Smooth muscle cell of the brain vasculature (primary cell): ENCODE measurements around the gene COL6A1.
A peak's percentile ranks its signal among the peaks of the same experiment; 100 is the strongest.

Source experiments
- DNase-seq: peaks from one replicate; pipeline ENCODE4 v3.0.0-alpha.2; 2012; ENCODE audit warnings: low read depth, low spot score

Gene COL6A1, protein sequence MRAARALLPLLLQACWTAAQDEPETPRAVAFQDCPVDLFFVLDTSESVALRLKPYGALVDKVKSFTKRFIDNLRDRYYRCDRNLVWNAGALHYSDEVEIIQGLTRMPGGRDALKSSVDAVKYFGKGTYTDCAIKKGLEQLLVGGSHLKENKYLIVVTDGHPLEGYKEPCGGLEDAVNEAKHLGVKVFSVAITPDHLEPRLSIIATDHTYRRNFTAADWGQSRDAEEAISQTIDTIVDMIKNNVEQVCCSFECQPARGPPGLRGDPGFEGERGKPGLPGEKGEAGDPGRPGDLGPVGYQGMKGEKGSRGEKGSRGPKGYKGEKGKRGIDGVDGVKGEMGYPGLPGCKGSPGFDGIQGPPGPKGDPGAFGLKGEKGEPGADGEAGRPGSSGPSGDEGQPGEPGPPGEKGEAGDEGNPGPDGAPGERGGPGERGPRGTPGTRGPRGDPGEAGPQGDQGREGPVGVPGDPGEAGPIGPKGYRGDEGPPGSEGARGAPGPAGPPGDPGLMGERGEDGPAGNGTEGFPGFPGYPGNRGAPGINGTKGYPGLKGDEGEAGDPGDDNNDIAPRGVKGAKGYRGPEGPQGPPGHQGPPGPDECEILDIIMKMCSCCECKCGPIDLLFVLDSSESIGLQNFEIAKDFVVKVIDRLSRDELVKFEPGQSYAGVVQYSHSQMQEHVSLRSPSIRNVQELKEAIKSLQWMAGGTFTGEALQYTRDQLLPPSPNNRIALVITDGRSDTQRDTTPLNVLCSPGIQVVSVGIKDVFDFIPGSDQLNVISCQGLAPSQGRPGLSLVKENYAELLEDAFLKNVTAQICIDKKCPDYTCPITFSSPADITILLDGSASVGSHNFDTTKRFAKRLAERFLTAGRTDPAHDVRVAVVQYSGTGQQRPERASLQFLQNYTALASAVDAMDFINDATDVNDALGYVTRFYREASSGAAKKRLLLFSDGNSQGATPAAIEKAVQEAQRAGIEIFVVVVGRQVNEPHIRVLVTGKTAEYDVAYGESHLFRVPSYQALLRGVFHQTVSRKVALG

DNA sequence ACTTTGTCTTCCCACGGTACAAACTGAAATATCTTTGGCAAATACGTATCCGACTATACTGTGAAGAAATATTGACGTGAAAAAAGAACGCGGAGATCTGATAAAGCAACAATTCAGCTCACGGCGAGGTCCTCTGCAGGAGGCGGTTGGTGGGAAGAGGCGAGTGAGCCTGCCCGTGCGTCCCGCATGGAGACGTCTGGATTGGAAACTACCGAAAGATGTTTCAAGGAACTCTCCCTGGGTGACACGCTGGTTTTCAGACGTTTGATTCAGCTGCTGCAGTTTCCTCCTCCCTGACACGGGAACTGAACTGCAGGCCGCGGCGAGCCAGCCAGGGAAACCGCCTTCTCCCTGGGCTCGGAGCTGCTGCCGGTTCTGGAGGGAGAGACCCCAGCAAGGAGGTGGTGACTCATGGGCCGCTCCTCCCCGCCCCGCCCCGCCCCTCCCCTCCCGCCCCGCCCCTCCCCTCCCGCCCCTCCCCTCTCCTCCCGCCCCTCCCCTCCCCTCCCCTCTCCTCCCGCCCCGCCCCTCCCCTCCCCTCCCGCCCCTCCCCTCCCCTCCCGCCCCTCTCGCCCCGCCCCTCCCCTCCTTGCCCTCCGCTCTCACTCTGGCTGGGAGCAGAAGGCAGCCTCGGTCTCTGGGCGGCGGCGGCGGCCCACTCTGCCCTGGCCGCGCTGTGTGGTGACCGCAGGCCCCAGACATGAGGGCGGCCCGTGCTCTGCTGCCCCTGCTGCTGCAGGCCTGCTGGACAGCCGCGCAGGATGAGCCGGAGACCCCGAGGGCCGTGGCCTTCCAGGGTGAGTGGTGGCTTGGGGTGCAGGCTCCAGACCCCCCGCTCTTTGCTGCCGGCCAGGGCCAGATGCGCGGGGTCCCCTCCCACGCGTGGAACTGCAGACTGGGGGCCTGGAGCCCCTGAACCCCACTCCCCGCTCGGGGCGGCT lies at the start of gene COL6A1:
Gene COL6A1 (plus strand): TSS at position 620 of the 941 bp plus-strand sequence. CDS start 81 bp downstream, at position 701.
- peak; percentile 79 for DNase-seq

DNA sequence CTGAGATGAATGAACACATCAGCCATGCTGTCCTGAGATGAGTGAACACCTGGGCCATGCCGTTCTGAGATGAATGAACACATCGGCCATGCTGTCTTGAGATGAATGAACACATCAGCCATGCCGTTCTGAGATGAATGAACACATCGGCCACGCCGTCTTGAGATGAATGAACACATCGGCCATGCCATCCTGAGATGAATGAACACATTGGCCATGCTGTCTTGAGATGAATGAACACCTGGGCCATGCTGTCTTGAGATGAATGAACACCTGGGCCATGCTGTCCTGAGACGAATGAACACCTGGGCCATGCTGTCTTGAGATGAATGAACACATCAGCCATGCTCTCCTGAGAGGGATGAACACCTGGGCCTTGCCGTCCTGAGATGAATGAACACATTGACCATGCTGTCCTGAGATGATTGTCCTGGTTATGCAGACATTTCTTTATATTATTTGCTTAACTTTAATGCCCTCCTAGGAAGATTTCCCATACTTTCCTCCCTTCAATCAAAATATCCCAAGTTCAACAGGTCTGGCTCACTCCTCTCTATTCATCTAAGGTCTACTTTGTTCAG lies 48.6 kb upstream of the COL6A1 start:
- no peak for DNase-seq

DNA sequence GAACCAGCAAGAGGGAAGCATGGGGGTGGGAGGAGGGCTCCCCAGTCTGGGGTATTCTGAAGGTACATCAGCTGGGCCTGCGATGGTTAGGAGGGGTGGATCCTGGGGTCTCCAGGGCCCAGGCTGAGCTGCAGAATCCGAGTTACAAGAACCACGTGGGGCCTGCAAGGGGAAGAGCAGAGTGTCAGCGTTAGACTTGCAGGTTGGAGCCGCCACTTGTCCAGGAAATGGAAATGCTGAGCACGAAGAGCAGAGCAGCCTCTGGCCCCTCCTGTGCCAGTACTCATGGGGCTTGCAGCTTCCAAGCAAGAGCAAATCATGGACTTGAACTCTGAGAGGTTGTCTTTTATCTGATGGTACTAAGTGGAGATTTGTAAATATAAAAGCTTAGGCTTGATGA lies 47.5 kb upstream of the COL6A1 start:
- DNase-seq, result no peak

DNA sequence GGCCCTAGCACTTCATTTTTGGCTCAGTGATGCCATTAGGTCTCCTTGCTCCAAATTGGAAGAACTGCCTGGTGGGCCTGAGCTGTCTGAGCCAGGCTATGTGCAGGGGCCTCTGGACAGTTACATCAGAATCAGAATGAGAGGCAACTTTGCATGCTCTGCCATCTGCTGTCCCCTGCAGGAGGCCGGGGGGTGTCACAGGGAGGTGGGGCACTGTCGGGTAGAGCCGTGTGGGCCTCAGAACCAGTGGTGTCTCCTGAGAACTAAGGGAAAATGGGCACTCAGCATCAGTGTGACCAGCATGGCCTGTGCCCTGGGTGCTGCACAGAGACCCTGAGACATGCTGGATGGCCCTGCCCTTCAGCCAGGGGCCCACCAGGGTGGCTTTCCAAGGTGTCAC lies 47.0 kb upstream of the COL6A1 start:
- DNase-seq, result no peak

DNA sequence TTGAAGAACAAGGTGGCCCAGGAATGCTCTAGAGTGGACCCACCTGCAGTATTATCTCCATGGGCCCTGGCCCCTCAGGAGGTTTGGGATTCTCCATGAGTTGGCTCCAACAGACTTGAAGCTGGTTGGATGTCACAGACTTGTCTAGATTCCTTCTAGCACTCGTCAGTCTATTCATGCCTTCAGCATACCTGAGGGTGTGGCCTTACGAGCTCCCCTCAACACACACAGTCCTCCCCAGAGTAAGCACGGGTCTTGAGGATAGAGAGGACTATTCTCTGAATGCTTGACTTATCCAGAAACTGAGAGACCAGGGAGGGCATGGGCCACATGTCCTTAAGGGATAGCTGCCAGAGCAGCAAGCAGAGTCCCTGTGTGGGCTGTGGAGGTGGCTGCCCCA lies 45.9 kb upstream of the COL6A1 start:
- DNase-seq, result no peak

DNA sequence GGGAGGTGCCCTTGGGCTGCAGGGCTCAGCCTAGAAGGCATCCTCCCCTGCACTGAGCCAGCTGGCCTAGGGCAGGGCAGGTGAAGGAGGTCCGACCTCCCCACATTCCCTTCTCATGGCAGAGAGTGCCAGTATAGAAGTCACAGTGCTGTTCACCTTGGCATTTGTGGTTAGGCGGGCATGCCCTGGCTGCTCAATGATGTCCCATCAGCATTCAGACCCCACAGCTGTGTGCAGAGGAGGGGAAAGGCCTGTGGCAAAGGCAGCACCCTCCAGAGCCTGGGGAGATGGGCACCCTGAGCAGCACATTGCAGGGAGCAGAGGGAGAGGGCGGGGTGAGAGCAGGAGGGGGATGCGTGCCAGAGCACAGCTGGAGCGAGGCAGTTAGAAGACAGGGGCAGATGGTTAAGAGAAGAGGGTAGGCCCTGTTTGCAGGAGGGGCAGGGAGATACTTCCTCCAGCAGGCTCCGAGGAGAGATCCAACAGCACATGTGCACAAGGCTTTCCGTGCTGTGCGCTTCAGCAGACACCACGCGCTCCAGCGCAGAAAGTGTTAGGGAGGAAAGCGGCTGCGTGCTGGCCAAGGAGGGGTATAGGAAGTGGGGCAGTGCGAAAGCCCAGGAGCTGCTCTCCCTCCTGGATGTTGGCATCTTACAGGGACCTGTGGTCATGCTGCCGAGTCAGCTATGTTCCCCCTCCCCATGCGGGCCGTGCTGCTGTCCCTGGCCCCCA lies 43.7 kb upstream of the COL6A1 start:
- DNase-seq, result no peak

DNA sequence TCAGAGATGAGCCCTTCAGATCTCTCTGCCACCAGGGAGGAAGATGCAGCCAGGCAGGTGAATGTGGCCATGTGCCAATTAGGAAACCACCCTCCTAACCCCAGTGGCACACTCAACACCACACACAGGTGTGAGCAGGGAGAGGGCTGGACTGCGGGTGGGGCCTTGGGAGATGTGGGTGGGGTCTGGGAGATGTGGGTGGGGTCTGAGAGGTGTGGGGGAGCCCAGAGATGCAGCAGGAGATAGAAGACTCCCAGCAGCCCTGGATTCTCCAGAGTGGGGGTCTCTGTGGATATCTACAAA lies 43.2 kb upstream of the COL6A1 start:
- no peak for DNase-seq

- DNase-seq, result no peak
Measured at GRCh38 chr21:45938811-45939520, 42.6 kb upstream of the COL6A1 start.

GRCh38 chr21:45939521-45940045 lies 42.0 kb upstream of the COL6A1 start:
- no peak for DNase-seq

- DNase-seq, result no peak
Measured at GRCh38 chr21:45940091-45940490, 41.5 kb upstream of the COL6A1 start.

DNA sequence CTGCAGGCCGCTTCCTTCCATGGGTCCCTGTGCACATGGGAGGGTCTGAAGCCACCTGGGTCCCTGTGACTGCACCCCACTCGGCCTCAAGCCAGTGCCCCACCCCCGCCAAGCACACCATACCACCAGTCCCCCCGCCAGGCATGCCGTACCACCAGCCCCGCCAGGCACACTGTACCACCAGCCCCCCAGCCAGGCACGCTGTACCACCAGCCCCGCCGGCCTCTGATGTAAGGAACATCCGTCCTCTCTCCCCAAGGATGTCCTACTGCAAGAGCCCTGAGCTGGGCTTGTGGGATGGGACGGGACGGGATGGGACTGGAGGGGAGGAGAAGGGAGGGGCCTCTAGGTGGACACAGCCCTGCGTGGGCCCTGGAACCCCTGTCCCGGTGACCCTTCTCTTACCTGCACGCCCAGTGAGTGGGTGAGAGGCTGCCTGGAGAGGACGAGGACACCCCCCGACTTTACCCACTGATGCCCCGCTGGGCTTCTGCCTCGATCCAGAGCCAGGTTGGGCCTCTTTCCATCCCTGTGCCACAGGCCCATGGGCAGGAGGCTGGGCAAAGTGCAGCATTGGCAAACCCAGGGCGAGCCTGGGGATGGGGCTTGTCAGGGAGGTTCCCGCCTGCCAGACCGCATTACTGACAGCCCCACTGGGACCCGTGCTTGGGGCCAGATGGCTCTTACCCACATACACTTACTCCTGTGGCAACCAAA lies 40.8 kb upstream of the COL6A1 start:
- DNase-seq, result no peak

- DNase-seq, result no peak
Measured at GRCh38 chr21:45941338-45941710, 40.2 kb upstream of the COL6A1 start.

DNA sequence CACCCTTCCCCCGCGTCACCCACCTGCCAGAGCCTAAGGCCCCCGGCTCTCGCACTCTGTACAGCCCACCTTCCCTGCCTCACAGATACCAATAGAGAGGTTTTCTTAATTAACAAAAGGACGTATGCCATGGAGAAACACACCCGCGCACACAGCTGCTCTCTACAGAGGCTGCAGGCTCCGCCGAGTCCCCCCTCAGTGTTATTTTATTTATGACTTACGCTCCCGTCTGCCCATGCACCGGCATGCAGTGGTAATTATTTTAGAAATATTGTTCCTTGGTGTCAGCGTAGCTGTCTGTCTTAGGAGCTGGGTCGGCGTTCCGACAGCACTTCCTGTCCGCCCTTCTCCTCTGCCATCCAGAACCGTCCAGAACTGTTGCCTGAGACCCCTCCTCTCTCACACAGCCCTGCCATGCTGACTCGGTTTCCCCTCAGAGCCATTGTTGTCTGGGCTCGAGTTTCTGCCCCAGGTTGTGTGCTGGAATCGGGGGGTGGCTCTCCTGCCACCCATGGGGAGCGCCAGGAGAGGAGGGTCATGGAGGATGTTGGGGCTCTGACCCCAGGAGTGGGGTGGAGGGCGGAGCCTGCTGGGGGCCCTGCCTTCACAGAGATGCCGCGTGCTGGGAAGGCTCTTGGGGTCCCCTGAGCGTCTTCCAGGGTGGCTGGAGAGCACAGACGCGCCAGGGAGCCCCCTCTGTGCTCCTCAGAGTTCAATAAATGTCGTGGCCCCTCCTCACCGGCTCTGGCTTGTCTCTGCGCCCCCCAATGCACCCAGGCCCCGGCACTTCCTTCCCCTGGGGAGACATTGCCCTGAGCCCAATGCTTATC lies 39.6 kb upstream of the COL6A1 start:
- no peak for DNase-seq

DNA sequence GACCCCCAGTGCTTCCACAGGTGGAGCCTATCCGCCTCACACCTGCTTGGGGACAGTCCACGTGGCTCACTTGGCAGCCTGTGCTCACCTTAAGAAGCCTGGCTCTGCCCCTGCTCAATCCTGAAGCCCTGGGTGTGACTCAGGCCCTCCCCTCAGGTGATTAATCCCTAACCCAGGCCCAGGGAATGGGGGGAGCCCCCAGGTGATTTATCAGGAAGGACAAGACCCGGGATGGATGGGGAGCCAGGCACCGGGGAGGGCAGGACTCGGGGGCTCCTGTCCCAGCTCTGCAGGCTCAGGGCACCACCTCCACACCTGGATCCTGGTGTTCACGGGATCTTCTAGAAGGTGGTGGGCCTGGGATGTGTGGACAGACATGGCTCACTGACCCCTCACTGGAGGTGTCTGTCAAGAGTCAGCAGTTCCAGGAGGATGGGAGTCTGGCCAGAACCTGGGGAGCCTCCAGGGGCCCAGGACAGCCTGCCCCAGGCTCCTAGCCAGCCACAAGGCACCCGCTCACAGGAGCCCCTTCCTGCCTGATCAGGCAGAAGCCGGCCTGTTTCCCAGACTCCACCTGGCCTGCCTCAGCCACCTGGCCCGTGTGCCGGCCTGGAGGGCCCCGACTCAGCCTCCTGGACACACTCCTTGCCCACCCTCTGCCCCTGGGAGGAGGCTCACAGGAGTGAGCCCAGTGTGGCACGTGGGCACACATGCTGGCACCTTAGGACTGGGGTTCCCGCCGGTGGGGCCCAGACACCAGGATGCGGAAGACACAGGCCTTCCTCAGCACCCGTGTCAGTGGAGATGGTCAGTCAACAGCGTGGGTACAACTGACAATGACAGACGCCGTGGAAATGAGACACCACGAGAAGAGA lies 38.6 kb upstream of the COL6A1 start:
- DNase-seq, result no peak

DNA sequence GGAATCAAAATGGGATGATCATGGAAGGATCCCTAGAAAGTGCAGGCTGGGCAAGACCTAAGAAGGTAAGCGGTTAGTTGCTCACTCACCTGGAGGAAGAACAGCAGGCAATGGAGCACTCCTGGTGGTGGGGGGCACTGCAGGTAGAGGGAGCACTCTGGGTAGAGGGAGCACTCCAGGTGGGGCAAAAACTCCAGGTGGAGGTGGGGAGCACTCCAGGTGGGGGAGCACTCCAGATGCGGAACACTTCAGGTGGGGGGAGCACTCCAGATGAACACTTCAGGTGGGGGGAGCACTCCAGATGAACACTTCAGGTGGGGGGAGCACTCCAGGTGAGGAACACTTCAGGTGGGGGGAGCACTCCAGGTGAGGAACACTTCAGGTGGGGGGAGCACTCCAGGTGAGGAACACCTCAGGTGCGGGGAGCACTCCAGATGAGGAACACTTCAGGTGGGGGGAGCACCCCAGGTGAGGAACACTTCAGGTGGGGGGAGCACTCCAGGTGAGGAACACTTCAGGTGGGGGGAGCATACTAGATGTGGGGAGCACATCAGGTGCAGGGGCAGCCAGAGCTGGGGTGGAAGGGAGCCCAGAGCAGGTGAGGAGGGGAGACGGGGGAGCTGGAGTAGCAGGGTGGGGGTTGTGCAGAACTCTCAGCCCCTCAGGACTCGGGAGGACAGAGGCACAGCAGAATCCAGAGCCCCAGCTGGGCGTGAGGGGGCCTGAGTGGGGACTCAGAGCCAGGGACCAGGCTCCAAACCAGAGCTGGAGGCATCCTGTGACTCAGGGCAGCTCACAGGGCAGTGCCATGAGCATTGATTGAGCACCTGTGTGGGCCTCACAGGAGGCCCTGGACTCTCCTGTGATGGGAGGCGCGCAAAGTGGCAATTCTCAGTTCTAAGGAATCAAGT lies 37.7 kb upstream of the COL6A1 start:
- DNase-seq, result no peak

GRCh38 chr21:45944601-45945000 lies 37.0 kb upstream of the COL6A1 start:
- DNase-seq, result no peak
